GDM1 (cell line): ENCODE results near the gene PPFIBP2.
"Not testable (repeated sequence)": the region's sequence is repeated elsewhere in the genome, so short reads cannot be mapped to it uniquely, and the experiment has no call there.

Source experiments
- DNase-seq: peaks from one replicate; lab custom pipeline; 2025; lab: John Stamatoyannopoulos, UW

Gene PPFIBP2

DNA sequence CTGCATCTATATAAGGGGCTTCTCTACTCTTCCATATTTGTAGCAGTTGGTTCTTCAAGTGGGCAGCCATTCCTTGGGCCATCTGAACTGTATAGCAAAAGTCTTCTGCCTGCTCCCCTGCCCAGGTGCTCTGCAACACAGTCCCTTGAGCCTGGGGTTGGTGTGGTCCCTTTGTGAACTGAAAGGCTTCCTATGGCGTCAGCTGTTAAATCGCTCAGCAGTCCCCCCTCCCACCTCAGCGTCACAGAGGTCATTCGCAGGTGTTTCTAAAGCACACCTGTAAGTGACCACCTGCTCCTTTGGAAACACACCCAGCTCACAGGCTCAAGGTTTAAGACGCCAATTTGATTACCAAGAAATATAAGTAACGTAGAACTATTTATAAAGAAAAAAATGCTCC is 122.6 kb downstream of the PPFIBP2 start:
- DNase-seq: no peak

DNA sequence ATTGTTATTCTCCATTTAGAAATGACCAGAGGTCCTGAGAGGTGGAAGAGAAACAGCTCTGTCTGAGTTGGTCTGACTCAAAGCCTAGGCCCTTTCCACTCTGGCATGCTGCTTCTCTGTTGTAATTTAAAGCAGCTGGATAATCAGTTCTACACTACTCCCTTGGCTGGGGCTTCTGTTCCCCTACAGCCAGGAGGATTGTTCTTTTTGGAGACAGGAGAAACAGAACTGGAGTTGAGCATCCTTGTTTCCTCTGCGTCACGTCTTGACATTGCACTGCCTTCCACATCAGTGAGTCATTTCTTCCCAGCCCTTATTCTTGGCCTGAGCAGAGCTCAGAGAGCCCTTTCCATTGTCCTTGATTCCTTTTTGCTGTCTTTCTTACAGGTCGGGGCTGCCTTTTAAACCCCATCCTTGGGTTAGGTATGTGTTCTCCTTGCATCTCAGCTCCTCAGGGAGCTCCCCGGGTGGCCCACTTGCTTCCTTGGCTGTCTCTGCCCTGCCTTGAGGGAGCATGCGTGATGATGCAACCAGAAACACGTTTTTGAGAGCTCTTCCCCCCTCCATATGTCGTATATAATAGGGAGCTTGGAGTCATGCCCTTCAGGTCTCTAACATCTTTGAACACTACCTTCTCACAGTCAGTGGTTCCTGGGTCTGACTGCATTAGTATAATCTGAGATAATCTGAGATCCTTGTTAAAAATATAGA is 123.8 kb downstream of the PPFIBP2 start:
- DNase-seq: no peak

DNA sequence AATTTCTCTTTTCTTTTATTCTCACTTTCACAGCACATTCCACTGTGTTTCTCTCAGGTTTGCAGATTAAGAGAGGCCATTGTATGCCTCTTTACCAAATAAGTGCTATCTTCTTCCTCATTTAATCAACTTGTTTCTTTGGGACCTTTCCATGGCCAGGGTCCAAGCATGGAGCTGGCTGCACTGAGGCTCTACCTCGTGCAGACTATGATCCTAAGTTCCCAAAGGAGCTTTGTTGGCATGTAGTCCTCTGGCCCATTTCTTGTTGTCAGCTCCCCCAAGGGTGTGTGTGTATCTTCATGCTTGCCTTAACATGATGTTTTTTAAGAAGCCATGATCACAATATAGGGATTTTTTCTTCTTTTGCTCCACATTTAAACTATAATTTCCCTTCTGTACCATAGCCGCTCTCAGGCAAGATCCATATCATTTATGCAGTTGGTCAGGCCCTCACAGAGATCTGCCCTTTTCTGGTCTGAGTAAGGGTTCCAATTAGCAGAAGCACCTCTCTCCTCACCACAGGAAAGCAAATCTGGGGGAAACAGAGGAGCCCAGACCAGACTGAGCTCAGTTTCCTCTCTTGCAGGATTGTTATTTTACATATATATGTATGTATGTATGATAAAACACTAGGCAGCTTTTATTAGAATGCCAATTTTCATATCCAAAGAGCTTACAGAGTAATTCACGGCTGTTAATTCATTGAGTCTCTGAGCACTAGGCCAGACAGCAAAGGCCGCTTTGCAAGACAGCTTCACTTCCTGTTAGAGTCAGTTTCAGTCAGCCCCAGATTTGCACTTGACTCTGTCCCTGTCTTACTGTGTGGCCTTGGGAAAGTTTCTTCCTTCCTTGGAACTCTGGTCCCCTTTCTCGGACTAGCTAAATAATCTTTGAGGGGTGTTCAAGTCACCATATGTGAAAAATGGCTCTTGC is 125.2 kb downstream of the PPFIBP2 start:
- no peak for DNase-seq

DNA sequence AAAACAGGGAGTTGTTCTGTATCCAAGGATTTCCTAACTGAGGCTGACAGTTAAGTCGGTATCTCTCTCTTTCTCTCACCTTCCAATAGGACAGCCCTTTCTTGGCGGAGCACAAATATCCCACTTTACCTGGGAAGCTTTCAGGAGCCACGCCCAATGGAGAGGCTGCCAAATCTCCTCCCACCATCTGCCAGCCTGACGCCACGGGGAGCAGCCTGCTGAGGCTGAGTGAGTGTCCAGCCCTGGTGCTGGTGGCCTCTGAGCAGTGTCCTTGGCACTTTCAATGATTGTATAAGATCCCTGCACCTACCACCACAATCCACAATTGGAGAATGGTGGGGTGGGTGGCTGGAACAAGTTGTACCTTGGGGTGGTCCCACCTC is 125.8 kb downstream of the PPFIBP2 start:
- DNase-seq: no peak

DNA sequence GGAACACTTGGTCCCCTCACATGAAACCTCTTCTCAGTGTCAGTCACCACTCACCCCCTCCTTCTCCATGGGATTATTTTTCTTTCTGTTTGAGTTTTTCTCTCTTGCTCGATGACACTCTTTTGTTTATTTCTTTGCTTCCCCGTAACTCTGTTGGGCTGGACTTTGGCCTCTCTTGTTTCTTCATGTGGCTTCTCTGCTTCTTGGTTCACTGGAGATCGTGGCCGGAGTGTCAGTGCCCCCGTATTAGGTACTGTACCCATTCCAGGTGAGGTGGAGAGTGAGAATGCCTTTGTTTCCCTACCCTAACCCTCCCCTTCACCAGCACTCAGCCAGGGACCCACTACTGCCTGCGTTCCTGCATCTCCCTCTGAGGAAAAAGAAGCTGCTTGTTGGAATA is 127.0 kb downstream of the PPFIBP2 start:
- DNase-seq: no peak

DNA sequence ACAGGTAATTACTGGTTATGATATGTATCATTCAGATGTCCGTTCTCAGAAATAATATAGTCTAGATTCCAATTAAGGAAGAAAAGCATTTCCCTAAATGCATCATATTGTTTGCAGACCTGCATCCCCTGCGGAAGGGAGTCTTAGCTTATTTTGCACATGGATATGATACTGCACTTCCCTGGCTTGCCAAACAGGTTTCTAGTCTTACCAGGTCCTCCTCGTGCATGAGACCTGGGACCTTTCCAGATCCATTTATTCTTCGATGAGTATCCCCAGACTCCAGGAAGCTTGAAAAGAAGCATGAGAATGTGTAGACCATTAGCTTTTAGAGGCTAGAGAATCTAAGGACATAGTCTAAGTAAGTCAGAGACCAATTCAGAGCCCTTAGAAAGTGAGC is 128.9 kb downstream of the PPFIBP2 start:
- DNase-seq: no peak

DNA sequence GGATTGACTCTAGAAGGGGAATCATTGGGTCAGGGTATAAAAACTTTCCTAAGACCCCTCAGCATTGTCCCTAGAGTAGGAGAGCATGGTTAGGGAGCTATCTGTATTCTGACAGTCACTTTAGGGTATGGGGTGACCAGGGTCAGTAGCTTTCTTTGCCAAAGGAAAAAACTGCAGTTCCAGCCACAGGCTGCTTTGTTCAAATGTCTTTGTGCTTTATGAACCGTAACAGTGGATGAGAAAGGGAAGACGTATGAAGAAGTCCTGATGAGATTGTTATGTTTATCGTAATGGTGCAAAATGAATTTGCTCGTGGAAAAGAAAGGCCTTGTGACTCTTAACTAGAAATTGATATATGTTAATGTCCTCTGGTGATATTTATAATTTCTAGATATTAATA is 129.5 kb downstream of the PPFIBP2 start:
- DNase-seq: no peak

DNA sequence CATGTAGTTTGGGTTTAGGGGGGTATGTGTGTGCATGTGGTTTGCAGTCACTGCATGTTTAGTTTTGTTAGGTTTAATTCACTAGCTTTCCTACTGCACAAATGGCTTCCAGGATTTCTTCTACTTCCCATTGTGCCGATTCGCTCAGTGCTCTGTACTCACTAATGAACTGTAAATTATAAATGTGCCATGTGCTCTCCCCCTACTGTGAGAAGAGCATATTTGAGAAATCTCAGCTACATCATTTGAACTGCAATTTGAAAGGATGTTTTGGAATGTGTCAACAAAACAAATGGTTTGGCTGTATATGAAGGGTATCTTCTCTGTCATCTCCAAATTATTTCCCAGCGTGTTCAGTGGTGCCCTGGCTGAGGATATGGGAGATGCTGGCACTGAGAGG is 131.4 kb downstream of the PPFIBP2 start:
- no peak for DNase-seq

DNA sequence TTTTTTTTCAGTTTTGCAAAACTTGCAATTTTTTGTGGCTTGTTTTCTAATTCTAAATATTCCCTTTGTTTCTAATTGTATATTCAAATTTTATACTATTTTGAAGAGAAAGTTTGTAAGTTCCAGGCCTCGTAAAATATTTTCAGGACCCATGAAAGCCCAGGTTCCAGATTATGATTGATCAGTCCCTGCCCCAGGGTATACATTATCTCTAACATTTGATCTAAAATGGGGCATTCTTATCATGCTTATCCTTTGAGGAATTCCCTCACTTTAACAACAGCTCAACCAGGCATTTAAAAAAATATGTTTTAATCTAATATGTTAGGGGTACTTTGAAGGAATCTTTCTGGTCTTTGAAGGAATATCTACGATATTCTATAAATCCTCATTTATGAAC is 133.1 kb downstream of the PPFIBP2 start:
- DNase-seq: no peak

DNA sequence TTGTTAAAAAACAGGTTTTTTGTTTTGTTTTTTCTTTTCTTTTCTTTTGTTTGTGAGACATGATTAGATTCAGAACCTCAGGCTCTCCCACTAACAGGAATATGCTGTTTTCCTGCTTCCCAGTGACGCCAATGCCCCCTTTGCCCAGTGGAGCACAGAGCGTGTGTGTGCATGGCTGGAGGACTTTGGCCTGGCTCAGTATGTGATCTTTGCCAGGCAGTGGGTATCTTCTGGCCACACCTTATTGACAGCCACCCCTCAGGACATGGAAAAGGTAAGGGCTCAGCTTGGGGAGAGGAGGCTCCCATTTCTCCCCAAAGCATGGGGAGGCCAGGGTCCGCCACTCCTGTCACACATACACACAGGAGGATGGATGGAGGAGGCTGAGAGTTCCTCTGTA is 134.5 kb downstream of the PPFIBP2 start:
- no peak for DNase-seq

DNA sequence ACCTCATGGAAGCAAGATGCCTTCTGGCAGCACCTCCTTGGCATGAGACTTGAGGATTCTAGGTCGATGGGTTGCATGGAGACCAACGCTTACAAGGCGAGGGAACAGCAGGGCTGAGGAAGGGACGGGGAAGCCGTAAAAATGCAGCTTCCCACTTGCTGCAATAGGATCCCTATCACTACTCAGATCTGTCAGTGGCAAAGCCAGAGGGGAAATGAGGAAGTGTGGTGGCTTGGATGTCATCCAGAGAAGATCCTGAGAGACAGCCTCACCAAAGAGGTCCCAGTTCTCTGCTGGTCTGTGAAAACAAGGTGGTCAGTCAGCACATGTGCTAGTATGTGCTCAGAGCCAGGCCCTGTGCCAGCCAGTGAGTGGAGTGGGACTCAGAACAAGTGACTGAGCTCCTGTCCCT is 137.3 kb downstream of the PPFIBP2 start:
- peak; percentile 37 for DNase-seq

DNA sequence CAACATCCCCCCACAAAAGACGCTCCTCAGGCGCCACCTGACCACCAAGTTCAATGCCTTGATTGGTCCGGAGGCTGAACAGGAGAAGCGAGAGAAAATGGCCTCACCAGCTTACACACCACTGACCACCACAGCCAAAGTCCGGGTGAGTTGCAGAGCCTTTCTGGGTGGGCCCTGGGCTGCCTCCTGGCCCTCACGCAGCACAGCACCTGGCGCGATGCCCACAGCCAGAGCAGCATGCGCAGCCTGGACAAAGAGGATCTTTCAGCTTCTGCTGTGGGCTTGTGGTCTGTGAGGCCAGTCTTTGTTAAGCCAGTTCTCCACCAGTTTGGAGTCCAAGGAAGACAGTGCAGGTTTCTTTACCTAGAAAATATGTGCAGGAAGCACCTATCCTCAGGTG is 137.9 kb downstream of the PPFIBP2 start:
- no peak for DNase-seq

DNA sequence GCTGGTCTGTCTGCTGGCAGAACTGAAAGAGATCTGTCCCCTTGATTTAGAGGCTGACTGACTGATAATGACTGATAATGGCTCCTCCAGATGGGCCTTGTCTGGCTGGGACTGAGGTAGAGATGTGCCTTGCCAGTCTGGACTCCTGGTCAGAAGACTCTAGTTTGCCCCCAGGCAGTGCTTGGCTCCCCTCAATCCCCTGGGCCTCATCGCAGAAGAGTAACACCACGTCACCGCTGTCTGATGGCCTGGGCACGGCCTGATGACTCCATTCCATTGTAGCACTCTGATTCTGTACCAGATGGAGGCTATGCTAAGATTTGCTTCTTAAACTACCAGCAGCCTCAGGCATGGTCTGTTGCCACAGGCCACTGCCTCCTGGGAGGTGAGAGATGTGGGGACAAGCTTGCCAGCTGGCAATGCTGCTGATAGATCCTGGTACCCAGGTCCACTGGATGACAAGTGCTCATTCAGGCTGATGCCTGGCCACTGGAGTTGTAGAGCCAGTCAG is 140.5 kb downstream of the PPFIBP2 start:
- DNase-seq: no peak

DNA sequence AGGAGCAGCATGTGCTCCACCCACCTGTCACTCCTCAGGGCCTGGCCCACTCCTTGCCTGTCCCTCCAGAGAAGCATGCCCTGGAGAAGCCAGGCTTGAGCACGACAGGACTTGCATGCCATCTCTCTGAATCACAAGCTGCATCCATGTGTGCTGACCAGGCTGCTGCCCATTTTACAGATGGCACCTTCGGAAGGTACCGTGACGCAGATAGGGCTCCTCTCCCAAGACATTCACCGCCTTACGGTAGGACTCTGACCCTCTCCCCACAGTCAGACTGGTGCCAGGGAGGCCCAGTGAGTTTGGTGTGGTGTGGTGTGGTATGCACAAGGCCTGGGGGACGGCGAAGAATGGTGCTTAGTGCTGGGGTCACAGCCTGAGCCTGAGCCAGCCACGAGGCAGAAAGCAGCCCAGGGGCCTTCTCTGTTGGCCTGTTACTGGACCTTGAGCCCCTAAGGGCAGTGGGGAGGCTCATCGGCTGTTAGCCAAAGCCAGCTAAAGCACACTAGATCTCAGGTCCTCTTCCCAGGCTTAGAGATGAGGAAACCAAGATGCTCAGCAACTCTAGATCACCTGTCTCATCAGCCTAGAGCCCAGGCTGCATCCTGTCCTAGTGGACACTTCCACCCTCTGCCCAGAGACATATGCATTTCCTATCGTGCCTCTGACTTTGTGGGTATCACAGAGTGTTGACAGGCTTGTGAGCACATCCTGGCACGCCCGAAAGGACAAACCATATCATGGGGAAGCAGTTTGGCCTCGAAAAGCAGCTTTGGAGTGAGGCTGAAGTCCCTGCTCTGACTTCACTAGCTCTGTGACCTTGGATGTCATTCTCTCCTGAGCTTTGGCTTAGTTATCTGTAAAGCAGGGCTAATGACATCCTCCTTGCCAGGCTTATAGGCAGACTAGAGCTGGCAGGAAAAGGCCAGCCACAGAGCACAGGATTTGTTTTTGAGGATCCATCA is 141.7 kb downstream of the PPFIBP2 start:
- no peak for DNase-seq

DNA sequence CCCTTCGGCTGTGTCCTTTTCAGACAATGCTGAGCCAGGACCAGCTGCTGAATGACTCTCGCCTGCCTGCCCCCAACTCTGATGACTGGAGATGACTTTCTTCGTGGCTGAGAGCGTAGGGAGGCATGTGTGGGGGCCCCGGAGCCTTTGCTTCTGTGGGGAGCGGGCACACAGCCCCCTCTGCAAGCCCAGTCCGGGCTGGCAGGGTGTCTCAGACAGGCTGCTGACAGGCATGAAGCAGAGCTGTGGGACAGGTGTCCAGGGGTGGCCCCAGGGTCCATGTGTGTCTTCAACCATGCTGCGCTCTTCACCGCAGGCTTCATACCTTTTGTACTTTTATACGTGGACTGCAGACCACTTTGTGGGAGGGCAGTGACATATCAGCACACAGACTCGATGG is 142.9 kb downstream of the PPFIBP2 start:
- no peak for DNase-seq

DNA sequence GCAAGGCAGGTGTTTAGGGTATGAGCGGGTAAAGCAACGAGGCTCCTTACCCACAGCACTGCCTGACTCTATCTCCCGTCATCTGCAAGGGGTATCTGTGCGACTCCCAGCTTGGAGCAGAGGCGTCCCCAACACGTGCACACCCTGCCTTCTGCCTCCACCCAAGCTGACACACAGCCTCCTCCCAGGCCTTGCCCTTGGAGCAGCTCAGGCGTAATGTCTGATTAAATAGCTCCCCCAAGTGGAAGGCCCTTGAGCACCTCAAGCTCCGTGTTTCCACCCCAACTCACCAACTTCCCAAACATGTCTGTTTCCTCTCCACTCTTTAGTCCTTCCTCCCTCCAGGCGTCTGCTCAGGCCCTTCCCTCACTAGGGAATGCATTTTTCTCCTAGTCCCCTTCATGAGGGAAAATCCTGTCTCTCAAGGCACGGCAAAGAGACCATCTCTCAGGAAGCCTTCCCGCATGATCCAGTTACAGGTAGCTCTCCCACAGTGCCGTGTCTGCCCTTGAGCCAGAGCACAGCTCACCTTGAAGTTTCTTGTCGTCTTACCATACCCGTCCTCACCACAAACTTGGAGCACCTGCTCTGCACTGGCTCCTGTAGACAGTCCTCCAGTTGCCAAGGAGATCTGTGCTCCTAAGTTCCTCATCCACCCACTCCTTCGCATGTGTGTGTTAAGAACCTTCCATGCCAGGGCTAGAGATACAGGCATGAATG is 143.7 kb downstream of the PPFIBP2 start:
- DNase-seq: peak; percentile 25

DNA sequence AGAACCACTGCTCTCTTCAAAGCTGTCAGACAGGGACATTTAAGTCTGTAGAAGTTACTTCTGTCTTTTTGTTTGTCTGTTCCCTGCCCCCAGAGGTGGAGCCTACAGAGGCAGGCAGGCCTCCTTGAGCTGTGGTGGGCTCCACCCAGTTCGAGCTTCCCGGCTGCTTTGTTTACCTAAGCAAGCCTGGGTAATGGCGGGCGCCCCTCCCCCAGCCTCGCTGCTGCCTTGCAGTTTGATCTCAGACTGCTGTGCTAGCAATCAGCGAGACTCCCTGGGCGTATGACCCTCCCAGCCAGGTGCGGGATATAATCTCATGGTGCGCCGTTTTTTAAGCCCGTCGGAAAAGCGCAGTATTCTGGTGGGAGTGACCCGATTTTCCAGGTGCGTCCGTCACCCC is 149.7 kb downstream of the PPFIBP2 start:
- DNase-seq: not testable (repeated sequence)

DNA sequence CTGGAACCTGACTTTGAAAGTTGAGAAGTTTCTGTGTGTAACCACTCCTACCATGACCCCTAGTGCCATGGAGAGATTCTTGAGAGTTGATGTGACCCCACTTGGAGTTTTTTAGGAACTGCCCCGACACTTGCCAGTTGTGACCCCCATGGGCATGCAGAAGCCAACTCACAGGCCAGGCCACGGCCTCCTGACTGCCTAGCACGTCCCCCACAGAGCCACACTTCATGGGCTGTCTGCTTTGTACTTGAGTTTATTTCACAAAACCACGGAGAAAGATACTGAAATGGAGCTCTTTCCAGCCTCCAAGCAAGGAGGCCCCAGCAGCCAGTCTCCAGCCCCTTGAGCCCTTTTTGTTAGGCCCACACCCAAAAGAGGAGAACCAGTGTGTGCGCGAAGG is 151.1 kb downstream of the PPFIBP2 start:
- DNase-seq: no peak

DNA sequence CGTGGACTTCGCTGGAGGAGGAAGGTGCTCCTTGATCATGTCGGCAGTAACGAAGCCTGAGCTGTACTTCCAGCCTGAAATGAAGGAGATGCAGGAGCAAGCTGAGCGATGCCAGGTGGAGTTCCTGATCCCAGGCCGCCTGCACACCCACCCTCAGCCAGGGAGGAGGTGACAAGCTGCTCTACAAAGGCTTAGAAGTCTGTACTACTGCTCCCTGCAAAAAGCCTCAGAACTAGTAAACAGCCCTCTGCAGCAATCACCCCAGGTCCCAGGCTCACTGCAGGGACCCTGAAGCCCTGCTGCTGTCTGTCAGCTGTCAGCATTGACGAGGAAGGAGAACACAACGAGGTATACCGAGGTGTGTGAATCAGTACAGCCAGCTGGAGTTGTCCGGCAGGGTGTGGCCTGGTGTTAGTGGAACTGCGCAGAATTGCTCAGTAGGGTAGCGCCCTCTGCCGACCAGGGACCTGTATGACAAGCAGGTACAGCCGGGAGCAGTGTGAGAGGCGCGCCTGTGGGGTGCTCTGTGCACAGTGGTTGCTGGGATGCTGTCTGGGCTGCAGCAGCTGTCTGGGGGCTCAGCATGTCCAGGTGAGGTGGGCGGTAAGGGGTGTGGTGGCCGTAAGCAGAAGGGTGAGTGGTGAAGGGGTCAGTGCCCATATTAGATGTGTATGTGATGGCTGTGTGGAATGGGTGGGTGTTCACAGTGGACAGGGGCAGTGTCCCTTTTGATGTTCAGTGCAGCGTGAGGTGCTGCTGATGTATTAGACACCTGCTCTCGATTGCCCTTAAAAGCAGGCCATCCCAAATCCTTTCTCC is 151.9 kb downstream of the PPFIBP2 start:
- peak; percentile 19 for DNase-seq

DNA sequence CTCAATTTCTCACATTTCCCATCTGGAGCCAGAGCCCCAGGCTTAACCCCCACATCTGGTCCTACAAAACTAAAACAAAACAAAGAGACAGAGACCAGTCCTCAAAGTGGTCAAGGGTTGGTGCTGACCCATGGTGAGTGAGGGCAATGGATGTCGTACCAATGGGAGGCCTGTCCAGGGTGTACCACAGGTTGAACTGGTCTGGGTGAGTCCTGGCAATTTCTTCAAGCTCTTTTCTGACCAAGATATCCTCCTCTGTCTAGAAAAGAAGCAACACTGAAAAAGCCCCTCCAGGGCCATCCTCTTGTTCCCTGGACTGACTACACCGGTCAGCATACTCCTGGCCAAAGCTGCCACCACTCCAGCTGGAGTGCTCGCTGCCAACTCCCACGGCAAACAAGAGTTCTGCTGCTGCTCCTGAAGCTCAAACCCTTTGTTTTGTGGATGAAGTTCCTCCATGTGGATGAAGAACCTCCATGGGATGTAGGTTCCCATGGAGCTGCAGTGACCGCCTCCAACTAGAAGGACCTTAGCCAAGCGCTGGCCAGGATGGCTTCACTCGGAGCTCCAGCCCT is 152.6 kb downstream of the PPFIBP2 start:
- no peak for DNase-seq
